G401.6 (cell line): ENCODE data around the gene CRK.
"Not testable (repeated sequence)": the region's sequence is repeated elsewhere in the genome, so short reads cannot be mapped to it uniquely, and the experiment has no call there.

Source experiments
- FAIRE-seq: peaks from 2 replicates; lab custom pipeline; 2012; peaks lifted over from hg19 to GRCh38; lab: Jason Lieb, UNC

Gene CRK

GRCh38 chr17:1462164-1463112 is 6.4 kb upstream of the CRK start:
- no peak for FAIRE-seq

GRCh38 chr17:1461198-1461944 is 5.3 kb upstream of the CRK start:
- no peak for FAIRE-seq

DNA sequence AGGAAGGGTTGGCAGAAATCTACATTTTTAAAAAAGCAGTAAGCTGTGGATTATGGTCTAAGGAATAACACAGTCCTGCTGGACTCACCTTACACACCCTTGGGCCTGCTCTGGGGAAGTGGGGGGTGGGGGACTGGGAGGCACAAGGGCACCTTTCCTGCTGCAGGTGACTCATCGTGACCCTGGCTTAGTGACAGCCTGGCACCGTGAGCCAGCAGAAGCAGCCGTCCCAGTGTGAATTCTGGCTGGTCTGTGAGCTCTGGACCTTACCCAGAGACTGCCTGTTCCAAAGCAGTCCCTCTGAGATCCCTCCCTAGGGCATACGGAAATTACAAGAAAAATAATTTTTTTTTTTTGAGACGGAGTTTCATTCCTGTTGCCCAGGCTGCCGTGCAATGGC is 4.2 kb upstream of the CRK start:
- FAIRE-seq: no peak

- no peak for FAIRE-seq
Measured at GRCh38 chr17:1455291-1455796, 688 bp downstream of the CRK start.

DNA sequence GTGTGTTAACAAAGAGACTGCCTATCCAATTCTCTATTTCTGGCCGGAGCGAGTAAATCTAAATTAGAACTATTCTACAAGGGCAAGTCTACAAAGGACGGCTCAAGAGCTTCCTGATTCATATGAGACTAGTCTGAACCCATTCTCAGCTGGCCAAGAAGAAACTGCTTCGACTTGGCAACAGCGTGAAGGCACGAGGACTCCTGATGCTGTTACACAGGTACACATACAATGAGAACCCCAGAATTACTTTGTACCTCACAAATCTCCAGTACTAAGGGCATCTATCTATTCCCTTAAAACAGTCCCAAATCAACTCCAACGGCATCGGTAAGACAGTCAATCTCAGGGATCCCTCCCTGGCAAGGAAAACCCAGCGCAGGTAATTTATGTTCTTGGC is 1.5 kb downstream of the CRK start:
- FAIRE-seq: no peak

GRCh38 chr17:1453694-1454093 is 2.3 kb downstream of the CRK start:
- FAIRE-seq: not testable (repeated sequence)

GRCh38 chr17:1452836-1453235 is 3.2 kb downstream of the CRK start:
- no peak for FAIRE-seq

GRCh38 chr17:1450261-1450660 is 5.8 kb downstream of the CRK start:
- not testable (repeated sequence) for FAIRE-seq

- no peak for FAIRE-seq
Measured at GRCh38 chr17:1449412-1449967, 6.5 kb downstream of the CRK start.

DNA sequence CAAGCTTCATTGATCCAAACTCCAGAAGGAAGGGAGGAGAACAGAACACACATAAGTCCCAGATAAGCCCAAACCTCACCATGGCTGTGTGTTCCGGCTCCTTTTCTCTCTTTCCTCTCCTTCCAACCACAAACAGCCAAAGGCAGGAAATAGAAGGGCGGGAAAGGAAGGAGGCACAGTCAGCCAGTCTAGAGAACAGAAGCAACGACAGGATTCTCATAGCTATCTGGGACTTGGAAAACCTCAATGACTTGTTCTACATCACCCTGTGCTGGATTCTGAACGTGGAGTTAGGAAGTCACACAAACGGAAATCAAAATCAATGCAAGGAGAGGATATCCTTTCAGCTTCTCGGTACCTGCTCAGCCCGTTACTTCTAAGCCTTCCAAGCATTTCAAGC is 9.0 kb downstream of the CRK start:
- FAIRE-seq: no peak

DNA sequence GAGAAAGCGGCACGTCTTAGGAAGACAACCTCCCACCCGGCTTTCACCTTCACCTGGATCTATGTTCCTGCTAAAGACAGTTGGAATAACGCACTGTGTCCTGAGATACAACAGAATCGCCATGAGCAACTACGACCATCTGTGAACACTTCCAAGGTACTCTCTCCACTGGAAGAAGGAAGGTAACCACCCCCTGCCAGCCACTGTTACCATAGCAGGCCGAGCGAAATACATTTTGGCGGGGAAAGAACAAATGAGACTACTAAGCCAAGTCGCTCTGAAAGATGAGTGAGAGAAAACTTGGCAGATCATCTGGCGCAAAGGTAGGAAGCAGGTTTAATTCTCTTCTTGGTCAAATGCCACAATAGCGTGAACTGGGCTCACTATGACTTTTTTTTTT is 9.8 kb downstream of the CRK start:
- no peak for FAIRE-seq

DNA sequence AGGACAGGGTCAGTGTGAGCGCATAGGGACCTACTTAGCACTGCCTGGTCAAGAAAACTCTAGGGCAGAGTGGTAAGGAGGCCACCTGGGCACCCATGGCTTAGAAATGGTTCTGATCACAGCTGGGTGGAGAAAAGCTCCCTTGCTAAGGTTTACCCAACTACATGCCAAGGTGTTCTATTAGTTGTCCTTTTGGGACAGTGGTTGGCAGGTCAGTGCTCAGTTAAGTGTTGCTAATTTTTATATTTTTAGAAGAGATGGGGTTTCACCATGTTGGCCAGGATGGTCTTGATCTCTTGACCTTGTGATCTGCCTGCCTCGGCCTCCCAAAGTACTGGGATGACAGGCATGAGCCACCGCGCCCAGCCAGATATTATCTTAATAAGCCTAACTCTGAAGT is 10.3 kb downstream of the CRK start:
- not testable (repeated sequence) for FAIRE-seq

DNA sequence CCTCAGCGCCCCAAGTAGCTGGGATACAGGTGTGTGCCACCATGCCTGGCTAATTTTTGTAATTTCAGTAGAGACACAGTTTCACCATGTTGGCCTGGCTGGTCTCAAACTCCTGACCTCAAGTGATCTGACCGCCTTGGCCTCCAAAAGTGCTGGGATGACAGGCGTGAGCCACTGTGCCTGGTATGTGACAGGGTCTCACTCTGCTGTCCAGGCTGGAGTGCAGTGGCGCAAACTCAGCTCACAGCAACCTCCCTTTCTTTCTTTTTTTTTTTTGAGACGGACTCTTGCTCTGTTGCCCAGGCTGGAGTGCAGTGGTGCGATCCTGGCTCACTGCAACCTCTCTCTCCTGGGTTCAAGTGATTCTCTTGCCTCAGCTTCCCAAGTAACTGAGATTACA is 13.3 kb downstream of the CRK start:
- not testable (repeated sequence) for FAIRE-seq

- FAIRE-seq: no peak
Measured at GRCh38 chr17:1442187-1442586, 13.8 kb downstream of the CRK start.

DNA sequence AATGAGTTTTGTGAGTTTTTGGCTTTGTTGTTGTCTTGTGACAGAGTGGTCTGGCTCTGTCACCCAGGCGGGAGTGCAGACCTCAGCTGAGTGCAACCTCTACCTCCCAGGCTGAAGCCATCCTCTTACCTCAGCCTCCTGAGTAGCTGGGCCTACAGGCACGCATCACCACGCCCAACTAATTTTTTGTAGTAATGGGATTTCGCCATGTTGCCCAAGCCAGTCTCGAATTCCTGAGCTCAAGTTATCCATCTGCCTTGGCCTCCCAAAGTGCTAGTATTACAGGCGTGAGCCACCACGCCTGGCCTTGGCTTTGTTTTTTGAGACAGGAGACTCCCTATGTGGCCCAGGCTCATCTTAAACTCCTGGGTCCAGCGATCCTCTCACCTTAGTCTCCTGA is 15.1 kb downstream of the CRK start:
- no peak for FAIRE-seq

DNA sequence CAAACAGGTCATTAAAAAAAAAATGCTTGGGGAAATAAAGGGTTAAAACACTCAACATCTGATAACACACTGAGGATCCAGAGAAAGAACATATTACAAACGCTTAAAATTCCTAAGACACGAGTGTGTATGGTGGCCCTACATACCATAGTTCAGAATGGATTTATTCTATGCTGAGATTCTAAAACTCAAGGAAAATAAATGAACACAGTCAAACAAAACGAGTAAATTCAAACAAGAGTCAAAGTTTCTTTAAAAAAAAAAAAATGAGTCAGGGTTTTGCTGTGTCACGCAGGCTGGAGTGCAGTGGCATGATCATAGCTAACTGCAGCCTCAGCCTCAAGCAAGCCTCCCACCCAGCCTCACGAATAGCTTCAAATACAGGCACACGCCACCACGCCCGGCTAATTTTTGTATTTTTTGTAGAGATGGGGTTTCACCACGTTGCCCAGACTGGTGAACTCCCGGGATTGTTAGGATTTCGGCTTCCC is 17.4 kb downstream of the CRK start:
- FAIRE-seq: peak; percentile 40

DNA sequence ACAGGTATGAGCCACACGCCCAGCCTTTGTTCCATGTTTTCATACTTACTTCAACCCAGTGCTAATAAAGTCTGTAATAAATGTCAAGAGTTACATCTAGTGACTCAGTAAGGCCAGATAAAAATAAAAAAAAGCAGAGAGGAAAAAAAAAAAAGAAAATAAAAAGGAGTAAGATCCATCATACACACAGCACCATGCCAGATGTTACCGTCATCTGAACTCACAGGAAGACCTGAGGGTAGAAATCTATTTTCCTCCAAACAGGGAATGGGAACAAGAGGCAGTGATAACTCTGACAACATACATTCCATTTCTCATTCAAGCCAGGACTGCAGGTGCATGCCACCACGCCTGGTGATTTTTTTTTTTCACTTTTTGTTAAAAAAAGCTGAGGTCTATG is 20.7 kb downstream of the CRK start:
- no peak for FAIRE-seq

- FAIRE-seq: no peak
Measured at GRCh38 chr17:1434150-1434549, 21.9 kb downstream of the CRK start.

DNA sequence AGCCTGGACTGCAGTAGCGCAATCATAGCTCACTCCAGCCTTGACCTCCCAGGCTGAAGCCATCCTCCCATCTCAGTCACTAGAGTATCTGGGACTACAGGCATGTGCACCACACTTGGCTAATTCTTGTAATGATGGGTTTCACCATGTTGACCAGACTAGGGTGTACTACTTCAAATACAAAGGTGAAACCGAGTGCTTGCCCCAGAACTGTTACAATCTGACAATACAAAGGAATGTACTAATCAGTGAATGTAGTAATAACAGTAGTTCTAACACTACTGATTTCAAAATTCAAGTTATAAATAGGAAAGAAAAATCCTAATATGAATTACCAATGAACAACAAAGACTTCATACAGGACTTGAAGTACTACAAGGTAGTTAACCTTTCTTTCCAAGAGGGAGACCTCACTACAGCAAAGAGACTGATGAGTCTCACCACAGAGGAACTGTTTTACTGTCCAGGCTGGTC is 24.4 kb downstream of the CRK start:
- no peak for FAIRE-seq

DNA sequence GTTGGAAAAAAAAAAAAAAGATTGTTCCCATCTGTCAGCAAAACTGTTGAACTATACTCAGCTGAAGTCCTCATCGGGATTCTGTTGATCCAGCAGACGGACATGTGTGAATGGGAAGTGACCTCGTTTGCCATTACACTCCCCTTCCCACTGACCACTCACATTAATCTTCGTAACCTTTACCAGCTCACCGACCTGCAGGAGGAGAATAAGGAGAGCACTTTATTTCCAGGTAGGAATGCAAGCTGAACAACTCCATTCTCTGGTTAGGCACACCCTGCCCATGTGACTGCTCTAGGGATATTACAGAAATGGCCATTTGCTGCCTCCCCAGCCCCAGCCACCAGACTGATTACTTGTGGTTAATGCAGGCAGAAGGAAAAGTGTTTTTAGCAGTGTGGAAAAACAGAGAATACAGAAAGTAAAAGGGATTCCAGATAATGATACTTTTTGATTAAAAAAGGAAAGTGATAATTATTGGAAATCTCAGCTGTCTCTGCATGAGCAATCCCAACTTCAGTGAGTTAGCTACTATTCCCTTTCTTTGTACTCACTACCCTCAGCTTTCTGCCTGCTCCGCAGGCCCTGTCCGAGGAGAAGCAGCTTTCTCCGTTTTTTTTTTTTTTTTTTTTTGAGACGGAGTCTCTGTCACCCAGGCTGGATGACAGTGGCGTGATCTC is 32.4 kb downstream of the CRK start:
- FAIRE-seq: no peak

- FAIRE-seq: no peak
Measured at GRCh38 chr17:1422885-1423284, 33.1 kb downstream of the CRK start.

- no peak for FAIRE-seq
Measured at GRCh38 chr17:1421470-1421869, 34.6 kb downstream of the CRK start.
